H9 (cell line): ENCODE data around the gene ARL6IP6. TPM values are rescaled to one million over a fixed set of nuclear protein-coding genes. Genes with fewer than 3 reads are reported as not detected.

ENCODE experiments used
- DNase-seq: peaks from one replicate; pipeline ENCODE4 v3.0.0-alpha.2; 2017
- H2AFZ ChIP-seq: one replicate; pipeline ENCODE4 v1.6.1; 2013; ENCODE audit warnings: mild to moderate bottlenecking, low read length, control low read depth, moderate library complexity
- H2AK5ac ChIP-seq: 2 replicates; pipeline ENCODE4 v1.6.1; 2013; ENCODE audit warnings: low read length, control low read depth, mixed read lengths; ENCODE audit not compliant: insufficient read length
- H2BK120ac ChIP-seq: one replicate; pipeline ENCODE4 v1.6.1; 2013; ENCODE audit warnings: low read depth, mild to moderate bottlenecking, low read length, control low read depth, inconsistent platforms; ENCODE audit not compliant: poor library complexity, severe bottlenecking
- H2BK12ac ChIP-seq: 2 replicates; pipeline ENCODE4 v1.6.1; 2013; ENCODE audit warnings: low read length, control low read depth, mixed read lengths, low read depth; ENCODE audit not compliant: insufficient read length
- H2BK15ac ChIP-seq: 2 replicates; pipeline ENCODE4 v1.6.1; 2013; ENCODE audit warnings: low read depth, low read length, control low read depth
- H2BK20ac ChIP-seq: one replicate; pipeline ENCODE4 v1.6.1; 2013; ENCODE audit warnings: low read depth, mild to moderate bottlenecking, low read length, control low read depth, inconsistent platforms; ENCODE audit not compliant: poor library complexity, severe bottlenecking
- H2BK5ac ChIP-seq: 2 replicates; pipeline ENCODE4 v1.6.1; 2013; ENCODE audit warnings: low read length, control low read depth, mixed read lengths; ENCODE audit not compliant: insufficient read length
- H3K14ac ChIP-seq: 2 replicates; pipeline ENCODE4 v1.6.1; 2013; ENCODE audit warnings: low read length, control low read depth; ENCODE audit not compliant: insufficient read depth
- H3K18ac ChIP-seq: 2 replicates; pipeline ENCODE4 v1.6.1; 2013; ENCODE audit warnings: low read depth, mild to moderate bottlenecking, mixed read lengths, low read length, control low read depth; ENCODE audit not compliant: insufficient read length
- H3K23ac ChIP-seq: 2 replicates; pipeline ENCODE4 v1.6.1; 2013; ENCODE audit warnings: low read length, control low read depth, mixed read lengths, low read depth; ENCODE audit not compliant: insufficient read length
- H3K23me2 ChIP-seq: 2 replicates; pipeline ENCODE4 v1.6.1; 2013; ENCODE audit warnings: low read depth, mild to moderate bottlenecking, mixed read lengths, low read length, control low read depth; ENCODE audit not compliant: insufficient read length, poor library complexity, severe bottlenecking
- H3K27ac ChIP-seq: 2 replicates; pipeline ENCODE4 v1.5.1; 2013; ENCODE audit warnings: low read length, control low read depth, mixed read lengths, low read depth; ENCODE audit not compliant: insufficient read length
- H3K27me3 ChIP-seq: 2 replicates; pipeline ENCODE4 v1.6.1; 2013; ENCODE audit warnings: low read length, control low read depth, inconsistent platforms; ENCODE audit not compliant: insufficient read depth
- H3K4ac ChIP-seq: 2 replicates; pipeline ENCODE4 v1.6.1; 2013; ENCODE audit warnings: low read depth, mild to moderate bottlenecking, control low read depth, inconsistent platforms, low read length, moderate library complexity
- H3K4me1 ChIP-seq: 2 replicates; pipeline ENCODE4 v1.6.1; 2013; ENCODE audit warnings: low read length, control low read depth, inconsistent platforms; ENCODE audit not compliant: insufficient read depth
- H3K4me2 ChIP-seq: 2 replicates; pipeline ENCODE4 v1.6.1; 2013; ENCODE audit warnings: low read length, control low read depth, mixed read lengths; ENCODE audit not compliant: insufficient read length, insufficient read depth
- H3K56ac ChIP-seq: 2 replicates; pipeline ENCODE4 v1.6.1; 2013; ENCODE audit warnings: low read depth, mild to moderate bottlenecking, mixed read lengths, low read length, control low read depth; ENCODE audit not compliant: insufficient read length
- H3K79me1 ChIP-seq: 2 replicates; pipeline ENCODE4 v1.6.1; 2013; ENCODE audit warnings: low read depth, mild to moderate bottlenecking, moderate library complexity, low read length, control low read depth, inconsistent platforms; ENCODE audit not compliant: insufficient read depth, poor library complexity, severe bottlenecking
- H3K79me2 ChIP-seq: 2 replicates; pipeline ENCODE4 v1.6.1; 2013; ENCODE audit warnings: low read length, control low read depth, inconsistent platforms; ENCODE audit not compliant: insufficient read depth
- H3K9ac ChIP-seq: 2 replicates; pipeline ENCODE4 v1.6.1; 2013; ENCODE audit warnings: low read length, control low read depth, mixed read lengths; ENCODE audit not compliant: insufficient read length; ENCODE audit errors: extremely low read depth
- H3K9me3 ChIP-seq: one replicate; pipeline ENCODE4 v1.6.1; 2013; ENCODE audit warnings: low read depth, low read length, inconsistent platforms; ENCODE audit not compliant: control insufficient read depth
- H3T11ph ChIP-seq: one replicate; pipeline ENCODE4 v1.6.1; 2013; ENCODE audit warnings: mild to moderate bottlenecking, low read length, control low read depth, inconsistent platforms
- H4K20me1 ChIP-seq: one replicate; pipeline ENCODE4 v1.6.1; 2013; ENCODE audit not compliant: control insufficient read depth, insufficient read length, insufficient read depth
- H4K5ac ChIP-seq: 2 replicates; pipeline ENCODE4 v1.6.1; 2013; ENCODE audit warnings: low read depth, mild to moderate bottlenecking, mixed read lengths, low read length, control low read depth; ENCODE audit not compliant: insufficient read length
- H4K8ac ChIP-seq: replicated peaks from 2 replicates; pipeline ENCODE4 v1.6.1; 2013; ENCODE audit warnings: low read length, control low read depth, mixed read lengths, low read depth; ENCODE audit not compliant: insufficient read length
- H4K91ac ChIP-seq: 2 replicates; pipeline ENCODE4 v1.6.1; 2013; ENCODE audit warnings: low read depth, mild to moderate bottlenecking, moderate library complexity, mixed read lengths, low read length, control low read depth; ENCODE audit not compliant: insufficient read length
- H3K27ac Mint-ChIP-seq, 3 experiments: 2 replicates in 2 of 3; 3 replicates in 1 of 3; pipeline ENCODE4 v1.8.0; 2020 to 2021; ENCODE audit warnings: mixed read lengths in 3 of 3, mild to moderate bottlenecking in 1 of 3, moderate library complexity in 1 of 3
- H3K27me3 Mint-ChIP-seq: 2 replicates; pipeline ENCODE4 v1.8.0; 2021; ENCODE audit warnings: low read depth, mild to moderate bottlenecking, moderate library complexity, mixed read lengths
- H3K36me3 Mint-ChIP-seq, 3 experiments: 2 replicates in 2 of 3; 3 replicates in 1 of 3; pipeline ENCODE4 v1.8.0; 2020 to 2021; ENCODE audit warnings: low read depth in 3 of 3, mixed read lengths in 3 of 3; ENCODE audit not compliant: insufficient read depth in 1 of 3
- H3K4me1 Mint-ChIP-seq, 2 experiments: 2 replicates each; pipeline ENCODE4 v1.8.0; 2020; ENCODE audit warnings: mixed read lengths in 2 of 2
- H3K4me3 Mint-ChIP-seq, 2 experiments: 2 replicates in 1 of 2; 3 replicates in 1 of 2; pipeline ENCODE4 v1.8.0; 2020 to 2021; ENCODE audit warnings: mild to moderate bottlenecking in 2 of 2, mixed read lengths in 2 of 2, moderate library complexity in 1 of 2
- H3K9me3 Mint-ChIP-seq, 2 experiments: 2 replicates in 1 of 2; 3 replicates in 1 of 2; pipeline ENCODE4 v1.8.0; 2020; ENCODE audit warnings: mild to moderate bottlenecking in 2 of 2, mixed read lengths in 2 of 2, moderate library complexity in 1 of 2
- CTCF ChIP-seq: fragments of 200-600 bp; sonication (generic); conservative IDR thresholded peaks from 3 replicates; pipeline ENCODE4 v1.8.0; 2021; ENCODE audit warnings: antibody characterized with exemption, mild to moderate bottlenecking
- WGBS: extraction: QIAGEN DNeasy Blood & Tissue Kit; methylation state at CpG from one replicate; pipeline ENCODE4 v1.1.7; 2013; ENCODE audit warnings: missing lambda C conversion rate, low lambda C conversion rate, mixed read lengths; ENCODE audit not compliant: insufficient read length; ENCODE audit errors: extremely low coverage; 5-methylcytosine and 5-hydroxymethylcytosine counted together
- total RNA-seq: library from RNA; stranded (reverse); gene quantifications from 2 replicates; pipeline ENCODE4 v1.2.1, GENCODE V29; 2021

The ARL6IP6 gene
- total RNA-seq, 1 experiment from 2014 or later: 27.3 TPM

DNA sequence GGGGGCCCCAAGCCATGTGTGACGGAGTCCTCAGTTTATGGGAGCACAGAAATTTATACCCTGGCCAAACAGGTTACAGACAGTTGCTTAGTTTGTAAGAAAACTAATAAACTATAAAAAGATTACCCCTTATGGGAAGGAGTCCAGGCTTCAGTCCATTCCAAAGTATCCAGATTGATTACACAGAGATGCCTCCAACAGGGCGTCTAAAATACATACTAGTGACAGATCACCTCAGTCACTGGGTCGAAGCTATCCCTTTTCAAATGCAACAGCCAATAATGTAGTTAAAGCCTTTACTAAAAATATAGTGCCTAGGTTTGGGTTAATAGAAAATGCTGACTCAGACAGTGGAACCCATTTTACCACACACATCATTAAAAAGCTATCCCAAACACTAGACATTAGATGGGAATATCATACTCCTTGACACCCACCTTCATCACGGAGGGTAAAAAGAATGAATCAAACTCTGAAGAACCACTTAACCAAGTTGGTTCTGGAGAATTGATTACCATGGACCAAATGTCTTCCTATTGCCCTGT is 11.9 kb upstream of the ARL6IP6 start:
- Histone ChIP-seq H3K14ac (no peak overlapping the region), H2BK20ac (no peak overlapping the region), H3K56ac (no peak overlapping the region), H3K79me2 (peaks cover 55% of the 10 kb centered on the region; the same call in 1 of the 2 replicates), H3T11ph (no peak overlapping the region), H3K9me3 (no peaks in the 10 kb centered on the region), H3K27ac (no peak overlapping the region), H3K4me1 (no peaks in the 10 kb centered on the region; the same call in 1 of the 2 replicates), H3K79me1 (peaks cover 17% of the 10 kb centered on the region), H3K23ac (no peak overlapping the region), H3K27me3 (no peaks in the 10 kb centered on the region), H2AFZ (no peak overlapping the region), H2BK15ac (no peak overlapping the region), H3K4ac (no peak overlapping the region), H4K8ac (no peak overlapping the region), H2BK5ac (no peak overlapping the region), H4K91ac (no peak overlapping the region), H4K20me1 (no peaks in the 10 kb centered on the region), H3K4me2 (no peak overlapping the region), H2BK12ac (no peak overlapping the region), H3K9ac (no peak overlapping the region), H4K5ac (no peak overlapping the region), H2BK120ac (no peak overlapping the region), H3K23me2 (no peaks in the 10 kb centered on the region), H3K18ac (no peak overlapping the region), H2AK5ac (no peak overlapping the region)
- no peak overlapping the region for H3K4me3 Mint-ChIP-seq
- no peak for TF ChIP-seq CTCF
- no peaks in the 10 kb centered on the region for H3K27me3 Mint-ChIP-seq
- peaks cover 40 to 56% (median 54%) of the 10 kb centered on the region in 3 experiments for H3K36me3 Mint-ChIP-seq
- no peaks in the 10 kb centered on the region for H3K9me3 Mint-ChIP-seq
- WGBS: no CpG with 5 or more reads among the region's 4 CpGs
- peak overlapping the region in 1 of 3 experiments; percentile 45; a peak in 1 of 7 replicates for H3K27ac Mint-ChIP-seq
- H3K4me1 Mint-ChIP-seq: peaks cover 25 to 55% of the 10 kb centered on the region in 2 experiments
- DNase-seq: no peak
